CD4-positive, alpha-beta memory T cell (primary cell): ENCODE measurements around the gene LONP1. TPM values are rescaled to one million over a fixed set of nuclear protein-coding genes. Genes with fewer than 3 reads are reported as not detected.
"Not testable (repeated sequence)": the region's sequence is repeated elsewhere in the genome, so short reads cannot be mapped to it uniquely, and the experiment has no call there.

Source experiments
- CTCF ChIA-PET: fragments of 350-600 bp; sonication (Branson Sonifier 250); formaldehyde crosslinking; loops from one replicate; lab custom pipeline; 2021; ENCODE audit warnings: inconsistent platforms; ENCODE audit not compliant: partially characterized antibody; lab: Charles Lee
- POLR2A ChIA-PET: fragments of 350-600 bp; sonication (Branson Sonifier 250); formaldehyde crosslinking; loops from one replicate; lab custom pipeline; 2021; ENCODE audit not compliant: partially characterized antibody; lab: Charles Lee
- DNase-seq, 5 donors: peaks; one replicate each; pipeline versions ENCODE4 v3.0.0 to v3.0.0-alpha.2; 2020 to 2022; ENCODE audit warnings: mixed read lengths in 1 of 5
- H3K27ac ChIP-seq: one replicate; pipeline ENCODE4 v1.7.0; 2013; ENCODE audit warnings: low read depth, low read length
- H3K27me3 ChIP-seq: 2 replicates; pipeline ENCODE4 v1.7.0; 2013; ENCODE audit warnings: mild to moderate bottlenecking, low read length, moderate library complexity; ENCODE audit not compliant: insufficient read depth
- H3K36me3 ChIP-seq: 2 replicates; pipeline ENCODE4 v1.7.0; 2013; ENCODE audit warnings: mild to moderate bottlenecking, low read length, moderate library complexity; ENCODE audit not compliant: insufficient read depth
- H3K4me1 ChIP-seq: 2 replicates; pipeline ENCODE4 v1.7.0; 2013; ENCODE audit warnings: mild to moderate bottlenecking, low read length, moderate library complexity; ENCODE audit not compliant: insufficient read depth
- H3K4me3 ChIP-seq, 2 donors: one replicate each; pipeline ENCODE4 v1.7.0; 2013; ENCODE audit warnings: low read length in 2 of 2, mild to moderate bottlenecking in 1 of 2
- H3K9me3 ChIP-seq, 2 donors: one replicate each; pipeline ENCODE4 v1.7.0; 2013; ENCODE audit warnings: low read length in 2 of 2, control low read depth in 1 of 2; ENCODE audit not compliant: control insufficient read depth in 1 of 2
- H3K27ac Mint-ChIP-seq, 7 donors: one replicate each; pipeline ENCODE4 v1.8.0; 2020 to 2021; ENCODE audit warnings: mixed read lengths in 7 of 7, mild to moderate bottlenecking in 6 of 7, inconsistent platforms in 3 of 7, moderate library complexity in 3 of 7
- H3K27me3 Mint-ChIP-seq, 2 donors: one replicate each; pipeline ENCODE4 v1.8.0; 2020 to 2021; ENCODE audit warnings: mixed read lengths in 2 of 2
- H3K36me3 Mint-ChIP-seq, 2 donors: one replicate each; pipeline ENCODE4 v1.8.0; 2020 to 2021; ENCODE audit warnings: mixed read lengths in 2 of 2, inconsistent platforms in 1 of 2, mild to moderate bottlenecking in 1 of 2
- H3K4me1 Mint-ChIP-seq, 4 donors: one replicate each; pipeline ENCODE4 v1.8.0; 2020 to 2021; ENCODE audit warnings: mixed read lengths in 4 of 4, mild to moderate bottlenecking in 1 of 4
- H3K4me3 Mint-ChIP-seq, 8 donors: one replicate each; pipeline ENCODE4 v1.8.0; 2020 to 2021; ENCODE audit warnings: mixed read lengths in 8 of 8, mild to moderate bottlenecking in 7 of 8, moderate library complexity in 6 of 8, inconsistent platforms in 3 of 8
- H3K9me3 Mint-ChIP-seq, 8 donors: one replicate each; pipeline ENCODE4 v1.8.0; 2020 to 2021; ENCODE audit warnings: mixed read lengths in 8 of 8, mild to moderate bottlenecking in 5 of 8, inconsistent platforms in 3 of 8, moderate library complexity in 1 of 8
- intact Hi-C: fragments of 100-400 bp; cut with micrococcal nuclease; formaldehyde crosslinking; loops from one replicate; pipeline ENCODE4 v1.15.1; 2023
- polyA plus RNA-seq, 2 donors: library from polyadenylated mRNA; unstranded; fragments of 300-500 nt; fragmentation: Illumina TruSeq; gene quantifications; one replicate each; pipeline ENCODE4 v1.2.3, GENCODE V29; 2021
- total RNA-seq, 2 experiments: library from RNA; stranded (reverse); gene quantifications; one replicate each; pipeline ENCODE4 v1.2.3, GENCODE V29; 2021

LONP1 gene
- total and polyA plus RNA-seq, 4 experiments from 2014 or later = 10.9 to 64.7 (median 49.8) TPM

DNA sequence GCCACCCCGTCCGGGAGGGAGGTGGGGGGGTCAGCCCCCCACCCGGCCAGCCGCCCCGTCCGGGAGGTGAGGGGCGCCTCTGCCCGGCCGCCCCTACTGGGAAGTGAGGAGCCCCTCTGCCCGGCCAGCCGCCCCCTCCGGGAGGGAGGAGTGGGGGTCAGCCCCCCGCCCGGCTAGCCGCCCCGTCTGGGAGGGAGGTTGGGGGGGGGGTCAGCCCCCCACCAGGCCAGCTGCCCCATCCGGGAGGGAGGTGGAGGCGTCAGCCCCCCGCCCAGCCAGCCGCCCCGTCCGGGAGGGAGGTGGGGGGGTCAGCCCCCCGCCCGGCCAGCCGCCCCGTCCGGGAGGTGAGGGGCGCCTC, 17.9 kb downstream of the LONP1 start:
- POLR2A ChIA-PET = not testable (repeated sequence)

DNA sequence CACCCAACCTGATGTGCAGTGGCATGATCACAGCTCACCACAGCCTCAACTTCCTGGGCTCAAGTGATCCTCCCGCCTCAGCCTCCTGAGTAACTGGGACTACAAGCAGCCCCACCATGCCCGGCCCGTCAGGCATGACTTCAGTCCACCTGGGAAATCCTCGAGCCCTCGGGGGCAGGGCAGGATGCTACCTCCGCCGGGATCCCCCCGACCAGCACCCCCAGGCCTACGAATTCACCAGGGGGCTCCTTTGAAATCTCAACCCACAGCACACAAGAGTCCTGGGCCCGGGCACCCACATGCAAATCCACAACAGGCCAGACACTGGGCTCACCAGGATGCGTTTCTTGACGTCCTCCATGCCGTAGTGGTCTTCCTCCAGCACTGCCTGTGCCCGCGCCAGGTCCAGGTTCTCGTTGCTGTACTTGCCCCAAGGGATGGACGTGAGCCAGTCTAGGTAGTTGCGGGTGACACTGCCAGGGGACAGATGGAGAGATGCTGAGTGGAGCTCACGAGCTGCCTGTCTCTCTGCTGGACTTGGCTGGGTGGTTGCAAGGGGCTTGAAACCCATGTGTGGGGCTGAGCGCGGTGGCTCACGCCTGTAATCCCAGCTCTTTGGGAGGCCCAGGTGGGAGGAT, 19.4 kb downstream of the LONP1 start:
- no peaks in the 10 kb centered on the region for H3K27me3 Mint-ChIP-seq
- CTCF ChIA-PET = no interaction called here
- Histone ChIP-seq H3K27ac (no peak overlapping the region), H3K36me3 (peaks cover 30% of the 10 kb centered on the region), H3K9me3 (no peaks in the 10 kb centered on the region), H3K4me1 (no peaks in the 10 kb centered on the region), H3K27me3 (no peaks in the 10 kb centered on the region), H3K4me3 (no peak overlapping the region)
- no peak overlapping the region for H3K4me3 Mint-ChIP-seq
- peaks cover 0 to 1% (median 0%) of the 10 kb centered on the region in 4 donors for H3K4me1 Mint-ChIP-seq
- H3K27ac Mint-ChIP-seq = peak overlapping the region in 1 of 7 donors; percentile 15
- POLR2A ChIA-PET = interaction anchor here (0.8 to 1.3 kb wide), 3 partner anchors 9 to 19 kb away, joined by 3 read pairs; partner anchors contain the start of genes CATSPERD, LONP1 and RPL36
- peaks cover 5 to 33% of the 10 kb centered on the region in 2 donors for H3K36me3 Mint-ChIP-seq
- DNase-seq = no peak
- H3K9me3 Mint-ChIP-seq = no peaks in the 10 kb centered on the region
- intact Hi-C loops = no loop called here

More for the DNA sequence above, 17.9 kb downstream of the LONP1 start:
- H3K4me1 ChIP-seq, H3K27ac ChIP-seq, H3K9me3 Mint-ChIP-seq, intact Hi-C loops, H3K27me3 ChIP-seq, DNase-seq, H3K27ac Mint-ChIP-seq, H3K9me3 ChIP-seq, H3K4me3 ChIP-seq, H3K4me1 Mint-ChIP-seq, CTCF ChIA-PET, H3K27me3 Mint-ChIP-seq, H3K4me3 Mint-ChIP-seq: not testable (repeated sequence)
- H3K36me3 Mint-ChIP-seq = peaks cover 9 to 40% of the 10 kb centered on the region in 2 donors
- peaks cover 33% of the 10 kb centered on the region for H3K36me3 ChIP-seq

DNA sequence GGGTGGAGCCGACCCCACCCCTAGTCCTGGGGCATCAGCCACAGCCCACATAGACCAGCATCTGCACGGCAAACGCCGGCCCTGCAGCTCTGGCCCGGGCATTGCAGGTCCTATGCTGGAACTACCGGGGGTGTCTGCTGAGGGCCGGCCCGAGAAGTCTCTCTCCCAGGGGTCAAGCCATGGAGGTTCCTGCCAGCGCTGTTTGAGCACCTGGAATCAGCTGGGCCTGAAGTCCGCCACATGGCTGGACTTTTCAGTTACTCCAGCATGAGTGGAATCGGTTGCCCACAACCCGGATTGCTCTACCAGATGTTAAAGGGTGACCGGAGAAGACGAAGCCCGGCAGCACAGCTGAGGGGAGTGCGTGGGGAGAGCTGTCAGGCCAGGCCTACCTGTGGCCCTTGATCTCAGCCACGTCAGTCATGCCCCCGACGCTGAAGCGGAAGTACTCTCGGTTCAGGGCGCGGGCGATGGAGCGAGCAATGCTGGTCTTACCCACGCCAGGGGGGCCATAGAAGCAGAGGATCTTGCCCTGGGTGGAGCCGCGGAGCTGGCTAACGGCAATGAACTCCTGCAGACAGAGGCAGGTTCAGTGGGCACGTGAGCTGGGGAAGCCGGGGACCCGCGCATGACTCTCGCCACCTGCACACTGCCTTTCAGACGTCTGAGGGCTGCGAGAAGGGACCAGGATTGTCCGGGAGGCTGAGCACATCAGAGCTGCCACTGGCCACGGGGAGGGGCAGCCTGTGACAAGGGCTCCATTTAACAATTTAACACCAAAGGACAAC, 21.1 kb downstream of the LONP1 start:
- intact Hi-C loops = no loop called here
- H3K27ac Mint-ChIP-seq = peak overlapping the region in 3 of 7 donors; percentile 19 to 41 (median 35)
- Histone ChIP-seq H3K27ac (no peak overlapping the region), H3K36me3 (peaks cover 36% of the 10 kb centered on the region), H3K27me3 (no peaks in the 10 kb centered on the region), H3K9me3 (no peaks in the 10 kb centered on the region), H3K4me3 (no peak overlapping the region), H3K4me1 (no peaks in the 10 kb centered on the region)
- no peaks in the 10 kb centered on the region for H3K9me3 Mint-ChIP-seq
- peaks cover 0 to 1% (median 0%) of the 10 kb centered on the region in 4 donors for H3K4me1 Mint-ChIP-seq
- H3K4me3 Mint-ChIP-seq = no peak overlapping the region
- H3K36me3 Mint-ChIP-seq = peaks cover 5 to 41% of the 10 kb centered on the region in 2 donors
- CTCF ChIA-PET = interaction anchor here (0.6 to 1.3 kb wide), 2 partner anchors 9 to 11 kb away, joined by 3 read pairs; partner anchors contain the start of gene RPL36
- POLR2A ChIA-PET = interaction anchor here (1.3 to 1.9 kb wide), 3 partner anchors 8 to 21 kb away, joined by 4 to 7 read pairs (median 4); partner anchors contain the start of gene LONP1
- no peaks in the 10 kb centered on the region for H3K27me3 Mint-ChIP-seq
- no peak for DNase-seq

DNA sequence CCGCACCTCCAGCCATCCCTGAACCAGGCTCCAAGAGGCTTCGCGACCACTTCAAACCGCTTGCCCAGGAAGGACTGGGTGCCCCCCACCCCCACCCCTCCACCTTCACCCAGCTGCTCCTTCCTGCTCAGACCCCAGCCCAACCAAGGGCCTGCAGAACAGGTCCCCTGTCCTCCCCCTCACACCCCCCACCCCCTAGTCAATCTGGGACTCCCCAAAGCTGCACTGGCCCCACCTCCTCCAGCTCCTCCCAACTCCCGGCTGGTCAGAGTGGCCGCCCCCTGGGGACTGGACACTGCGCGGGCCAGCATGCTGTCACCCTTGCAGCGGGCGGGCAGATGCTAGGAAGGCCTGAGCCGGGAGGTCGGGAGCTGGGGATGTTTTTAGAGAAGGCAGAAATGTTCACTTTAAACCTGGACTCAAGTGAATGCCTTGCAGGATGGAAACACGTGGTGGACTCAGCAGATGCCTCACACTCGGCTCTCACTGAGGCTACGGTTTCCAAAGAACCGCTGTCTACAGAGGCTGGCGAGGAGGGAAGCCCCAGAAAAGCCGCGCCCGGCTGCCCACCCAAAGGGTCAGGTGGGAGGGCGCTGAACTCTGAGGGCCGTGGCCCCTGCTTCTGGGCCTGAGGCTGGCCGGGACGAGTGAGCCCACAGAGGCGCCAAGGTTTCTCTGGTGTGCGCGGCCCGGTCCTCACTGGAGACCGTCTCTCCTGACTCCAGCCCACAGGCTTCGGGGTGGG, 21.9 kb downstream of the LONP1 start:
- no peak overlapping the region for H3K27ac ChIP-seq
- peaks cover 35% of the 10 kb centered on the region for H3K36me3 ChIP-seq
- ChIA-PET CTCF (interaction anchor here (1.3 kb wide), 1 partner anchor 8 kb away, joined by 3 read pairs; the partner anchor contains the start of gene RPL36), POLR2A (interaction anchor here (1.3 to 1.9 kb wide), 3 partner anchors 7 to 22 kb away, joined by 4 to 7 read pairs (median 4); partner anchors contain the start of gene LONP1)
- no peak overlapping the region for H3K4me3 ChIP-seq
- no peaks in the 10 kb centered on the region for H3K27me3 ChIP-seq
- intact Hi-C loops = no loop called here
- DNase-seq = no peak
- no peaks in the 10 kb centered on the region for H3K9me3 Mint-ChIP-seq
- H3K4me1 Mint-ChIP-seq = peaks cover 0 to 2% (median 2%) of the 10 kb centered on the region in 4 donors
- no peaks in the 10 kb centered on the region for H3K27me3 Mint-ChIP-seq
- H3K4me1 ChIP-seq = peaks cover under 1% of the 10 kb centered on the region
- H3K9me3 ChIP-seq = no peaks in the 10 kb centered on the region
- no peak overlapping the region for H3K4me3 Mint-ChIP-seq
- peak overlapping the region in 1 of 7 donors; percentile 65 for H3K27ac Mint-ChIP-seq
- H3K36me3 Mint-ChIP-seq = peaks cover under 1 to 40% of the 10 kb centered on the region in 2 donors

DNA sequence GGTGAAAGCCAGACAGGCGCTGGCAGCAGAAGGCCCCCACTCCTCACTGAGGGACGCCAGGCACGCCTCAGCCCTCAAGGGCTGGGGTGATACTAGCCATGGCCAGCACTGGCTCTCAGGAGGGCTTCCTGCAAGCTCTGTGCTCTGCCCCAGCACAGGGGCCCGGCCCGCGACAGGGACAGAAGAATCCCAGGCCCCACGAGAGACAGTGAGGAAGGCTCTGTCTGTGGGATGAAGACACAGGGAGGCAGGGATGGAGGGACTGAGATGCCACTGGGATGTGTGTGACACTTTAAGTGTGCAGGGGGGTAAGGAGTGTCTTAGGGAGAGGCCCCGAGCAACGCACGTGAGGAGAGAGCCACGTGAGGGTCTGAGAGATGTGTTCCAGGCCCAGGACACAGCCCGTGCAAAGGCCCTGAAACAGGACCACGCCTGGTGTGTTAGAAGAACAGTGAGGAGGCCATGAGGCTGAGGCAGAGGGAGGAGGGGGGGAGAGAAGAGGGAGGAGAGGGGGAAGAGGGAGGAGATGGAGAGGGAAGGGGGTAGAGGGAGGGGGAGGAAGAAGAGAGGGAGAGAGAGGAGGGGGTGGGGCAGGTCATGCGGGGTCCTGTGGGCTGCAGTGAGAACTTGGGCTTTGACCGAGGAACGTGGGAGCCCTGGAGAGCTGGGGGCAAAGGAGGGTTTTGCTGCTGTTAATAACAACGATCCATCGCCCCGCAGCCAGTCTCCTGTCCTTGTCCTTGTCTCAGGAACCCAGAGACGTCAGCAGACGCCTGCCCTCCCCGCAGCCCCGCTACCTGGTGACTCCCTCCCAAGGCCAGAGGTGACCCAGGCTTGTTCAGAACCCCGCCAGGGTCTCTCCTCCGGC, 22.7 kb downstream of the LONP1 start:
- H3K27ac Mint-ChIP-seq = peak overlapping the region in 3 of 7 donors; percentile 57 to 65 (median 63)
- Histone ChIP-seq H3K36me3 (peaks cover 43% of the 10 kb centered on the region), H3K9me3 (no peaks in the 10 kb centered on the region), H3K27me3 (no peaks in the 10 kb centered on the region), H3K4me1 (peaks cover 9% of the 10 kb centered on the region), H3K27ac (no peak overlapping the region), H3K4me3 (no peak overlapping the region)
- POLR2A ChIA-PET = interaction anchor here (1.5 kb wide), 1 partner anchor 22 kb away, joined by 4 read pairs; the partner anchor contains the start of gene LONP1
- CTCF ChIA-PET = no interaction called here
- H3K27me3 Mint-ChIP-seq = no peaks in the 10 kb centered on the region
- no peaks in the 10 kb centered on the region for H3K9me3 Mint-ChIP-seq
- H3K36me3 Mint-ChIP-seq = peaks cover 0 to 45% of the 10 kb centered on the region in 2 donors
- intact Hi-C loops = no loop called here
- peaks cover 0 to 10% (median 4%) of the 10 kb centered on the region in 4 donors for H3K4me1 Mint-ChIP-seq
- DNase-seq = no peak
- no peak overlapping the region for H3K4me3 Mint-ChIP-seq

DNA sequence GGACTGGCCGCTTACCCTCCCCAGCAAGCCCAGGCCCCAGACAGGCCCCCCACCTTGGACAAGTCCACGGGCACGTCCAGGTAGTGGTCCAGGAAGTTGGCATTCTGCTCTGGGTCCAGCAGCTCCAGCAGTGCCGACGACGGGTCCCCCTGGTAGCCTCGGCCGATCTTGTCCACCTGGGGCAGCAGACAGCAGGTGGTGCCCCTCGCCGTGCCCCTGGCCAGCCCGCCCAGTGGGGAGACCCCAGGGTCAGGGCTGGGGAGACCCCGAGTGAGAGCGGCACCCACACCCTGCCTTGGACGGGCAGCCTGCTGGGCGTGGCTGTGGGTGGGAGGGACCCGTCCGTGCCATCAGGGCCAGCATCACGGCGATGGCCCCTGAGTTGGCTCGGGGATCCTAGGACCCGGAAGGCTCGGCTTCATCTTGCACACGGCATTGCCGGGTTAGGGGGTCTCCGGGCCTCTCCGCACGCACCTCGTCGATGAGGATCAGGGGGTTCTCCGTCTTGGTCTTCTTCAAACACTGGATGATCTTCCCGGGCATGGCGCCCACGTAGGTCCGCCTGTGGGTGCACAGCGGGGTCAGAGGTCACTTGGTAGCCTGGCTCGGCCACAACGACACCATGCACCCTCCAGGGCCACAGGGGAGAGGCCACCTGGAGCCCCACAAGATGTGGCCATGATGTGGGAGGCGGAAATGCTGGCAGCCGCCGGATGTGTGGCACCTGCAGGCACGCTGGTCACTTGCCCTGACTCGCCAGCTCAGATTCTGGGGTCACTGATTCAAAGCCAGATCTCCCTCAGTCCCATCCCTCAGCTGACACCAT, 23.5 kb downstream of the LONP1 start:
- Mint-ChIP-seq H3K9me3 (no peaks in the 10 kb centered on the region), H3K27ac (peak overlapping the region in 2 of 7 donors; percentile 18 to 65), H3K4me3 (no peak overlapping the region), H3K4me1 (peaks cover 3 to 14% (median 6%) of the 10 kb centered on the region in 4 donors), H3K27me3 (no peaks in the 10 kb centered on the region), H3K36me3 (peaks cover 0 to 47% of the 10 kb centered on the region in 2 donors)
- H3K4me1 ChIP-seq = peaks cover 17% of the 10 kb centered on the region
- no peaks in the 10 kb centered on the region for H3K27me3 ChIP-seq
- intact Hi-C loops = no loop called here
- H3K4me3 ChIP-seq = no peak overlapping the region
- CTCF ChIA-PET = no interaction called here
- no peak for DNase-seq
- no peaks in the 10 kb centered on the region for H3K9me3 ChIP-seq
- peaks cover 47% of the 10 kb centered on the region for H3K36me3 ChIP-seq
- POLR2A ChIA-PET = interaction anchor here (0.6 to 1.3 kb wide), 2 partner anchors 10 to 23 kb away, joined by 4 read pairs; partner anchors contain the start of gene LONP1
- H3K27ac ChIP-seq = no peak overlapping the region
